Muscle of leg (tissue), 16 donors: Measurements from ENCODE around the gene SMOC2. TPM values are rescaled to one million over a fixed set of nuclear protein-coding genes. Genes with fewer than 3 reads are reported as not detected.

Experiments
- DNase-seq: peaks from one replicate; pipeline ENCODE4 v3.0.0; 2013
- H3K27ac ChIP-seq: one replicate; pipeline ENCODE4 v1.5.1; 2013; ENCODE audit warnings: mild to moderate bottlenecking, low read length, control low read depth
- H3K27me3 ChIP-seq: one replicate; pipeline ENCODE4 v1.6.1; 2013; ENCODE audit warnings: low read length; ENCODE audit not compliant: control insufficient read depth, insufficient read depth
- H3K36me3 ChIP-seq: one replicate; pipeline ENCODE4 v1.6.1; 2013; ENCODE audit warnings: low read length; ENCODE audit not compliant: control insufficient read depth, insufficient read depth
- H3K4me1 ChIP-seq: one replicate; pipeline ENCODE4 v1.6.1; 2013; ENCODE audit warnings: low read length; ENCODE audit not compliant: control insufficient read depth, insufficient read depth
- H3K4me3 ChIP-seq: one replicate; pipeline ENCODE4 v1.5.1; 2013; ENCODE audit warnings: low read length, control low read depth
- H3K9me3 ChIP-seq: replicated peaks from 2 replicates; pipeline ENCODE4 v1.6.1; 2013; ENCODE audit warnings: low read depth, low read length; ENCODE audit not compliant: control insufficient read depth
- WGBS: methylation state at CpG from one replicate; pipeline ENCODE4 v1.1.5; 2013; ENCODE audit warnings: missing lambda C conversion rate; ENCODE audit not compliant: insufficient coverage; 5-methylcytosine and 5-hydroxymethylcytosine counted together
- long read RNA-seq, 11 donors: transcript quantifications; one replicate each; lab custom pipeline, GENCODE V29; 2026
- polyA plus RNA-seq, 8 donors: library from polyadenylated mRNA; unstranded; fragments of 120-200 nt; gene quantifications; one replicate each; pipeline versions ENCODE4 v1.2.1 to v1.2.3, GENCODE V29; 2013; ENCODE audit warnings: inconsistent platforms in 1 of 8, low replicate concordance in 1 of 8; ENCODE audit not compliant: insufficient read length in 8 of 8, insufficient read depth in 1 of 8
- total RNA-seq: library from RNA; stranded (reverse); fragments of 120-200 nt; gene quantifications from one replicate; pipeline ENCODE4 v1.2.4, GENCODE V29; 2013

Gene SMOC2
- total RNA-seq, result 65.4 TPM
- 100 to 1,000 TPM in 2 of 8 donors, 10 to 100 TPM in 6; 58.0 to 109 (median 80.2) TPM for polyA plus RNA-seq
- long read RNA-seq, donor 1, partial matches to known transcripts, result 0 of 2 reads
- long read RNA-seq, donor 1, other reads (novel, unspliced or antisense), result 0 of 2 reads
- long read RNA-seq, donor 2, result 0 reads
- long read RNA-seq, donor 3, transcript SMOC2-202 (13 exons, 3,117 nt), result major isoform, 10 of 10 reads
- long read RNA-seq, donor 3, partial matches to known transcripts, result 0 of 10 reads
- long read RNA-seq, donor 3, other reads (novel, unspliced or antisense), result 0 of 10 reads
- long read RNA-seq, donor 4, partial matches to known transcripts, result 15 of 19 reads
- long read RNA-seq, donor 4, other reads (novel, unspliced or antisense), result 0 of 19 reads
- long read RNA-seq, donor 5, transcript SMOC2-202 (13 exons, 3,117 nt), result major isoform, 39 of 76 reads
- long read RNA-seq, donor 5, transcript SMOC2-201 (13 exons, 3,150 nt), result minor isoform, 6 of 76 reads
- long read RNA-seq, donor 5, partial matches to known transcripts, result 31 of 76 reads
- long read RNA-seq, donor 5, other reads (novel, unspliced or antisense), result 0 of 76 reads
- long read RNA-seq, donor 6, transcript SMOC2-202 (13 exons, 3,117 nt), result major isoform, 15 of 21 reads
- long read RNA-seq, donor 6, partial matches to known transcripts, result 5 of 21 reads
- long read RNA-seq, donor 6, other reads (novel, unspliced or antisense), result 0 of 21 reads
- long read RNA-seq, donor 7, transcript SMOC2-202 (13 exons, 3,117 nt), result major isoform, 8 of 14 reads
- long read RNA-seq, donor 7, partial matches to known transcripts, result 6 of 14 reads
- long read RNA-seq, donor 7, other reads (novel, unspliced or antisense), result 0 of 14 reads
- long read RNA-seq, donor 8, partial matches to known transcripts, result 0 of 5 reads
- long read RNA-seq, donor 8, other reads (novel, unspliced or antisense), result 0 of 5 reads
- long read RNA-seq, donor 9, transcript SMOC2-202 (13 exons, 3,117 nt), result major isoform, 5 of 5 reads
- long read RNA-seq, donor 9, partial matches to known transcripts, result 0 of 5 reads
- long read RNA-seq, donor 9, other reads (novel, unspliced or antisense), result 0 of 5 reads
- long read RNA-seq, donor 10, transcript SMOC2-202 (13 exons, 3,117 nt), result major isoform, 11 of 22 reads
- long read RNA-seq, donor 10, partial matches to known transcripts, result 8 of 22 reads
- long read RNA-seq, donor 10, other reads (novel, unspliced or antisense), result 0 of 22 reads
- long read RNA-seq, donor 11, transcript SMOC2-202 (13 exons, 3,117 nt), result major isoform, 14 of 37 reads
- long read RNA-seq, donor 11, partial matches to known transcripts, result 21 of 37 reads
- long read RNA-seq, donor 11, other reads (novel, unspliced or antisense), result 0 of 37 reads

- Histone ChIP-seq H3K27me3 (peaks cover 46% of the 10 kb centered on the region), H3K9me3 (no peaks in the 10 kb centered on the region), H3K36me3 (no peaks in the 10 kb centered on the region), H3K4me3 (peak within 1 kb of the TSS; percentile 52), H3K4me1 (peaks cover 25% of the 10 kb centered on the region), H3K27ac (peak within 1 kb of the TSS; percentile 82)
- peak; percentile 78 for DNase-seq
- 1% methylated on average over 72 of the region's 81 CpGs for WGBS
Measured at GRCh38 chr6:168440520-168441433, at the start of gene SMOC2. Gene SMOC2, plus strand, starts transcription at chr6:168441184. Its CDS starts 187 bp downstream, at chr6:168441371.

- DNase-seq, result no peak
- Histone ChIP-seq H3K9me3 (no peaks in the 10 kb centered on the region), H3K4me1 (peaks cover 26% of the 10 kb centered on the region), H3K27ac (no peak overlapping the region), H3K36me3 (no peaks in the 10 kb centered on the region), H3K4me3 (no peak overlapping the region), H3K27me3 (peaks cover 7% of the 10 kb centered on the region)
- 86% methylated on average over 20 of the region's 23 CpGs for WGBS
Measured at GRCh38 chr6:168393126-168393870, 47.7 kb upstream of the SMOC2 start.

GRCh38 chr6:168394606-168395005 is 46.4 kb upstream of the SMOC2 start:
- Histone ChIP-seq H3K27me3 (peaks cover 7% of the 10 kb centered on the region), H3K27ac (no peak overlapping the region), H3K4me3 (no peak overlapping the region), H3K9me3 (no peaks in the 10 kb centered on the region), H3K36me3 (no peaks in the 10 kb centered on the region), H3K4me1 (peaks cover 15% of the 10 kb centered on the region)
- no peak for DNase-seq
- 46% methylated on average over 12 of the region's 12 CpGs for WGBS

DNA sequence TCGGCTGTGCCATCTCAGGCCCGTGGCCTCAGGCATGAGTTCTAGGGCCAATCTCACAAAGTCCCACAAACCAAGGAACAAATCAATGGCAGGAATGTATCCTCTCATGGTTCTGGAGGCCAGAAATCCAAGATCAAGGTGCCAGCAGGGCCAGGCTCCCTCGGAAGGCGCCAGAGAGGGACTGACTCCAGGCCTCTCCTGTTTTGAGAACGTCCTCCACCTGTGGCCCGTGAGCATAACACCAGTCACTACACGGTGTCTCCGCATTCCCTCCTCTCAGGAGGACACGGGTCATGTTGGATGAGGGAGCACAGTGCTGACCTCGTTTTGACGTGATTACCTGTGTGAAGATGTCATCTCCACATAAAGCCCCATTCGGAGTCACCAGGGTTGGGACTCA is 45.0 kb upstream of the SMOC2 start:
- Histone ChIP-seq H3K27me3 (peaks cover 3% of the 10 kb centered on the region), H3K27ac (no peak overlapping the region), H3K4me1 (peaks cover 19% of the 10 kb centered on the region), H3K9me3 (no peaks in the 10 kb centered on the region), H3K4me3 (no peak overlapping the region), H3K36me3 (no peaks in the 10 kb centered on the region)
- DNase-seq, result no peak
- WGBS, result 90% methylated on average over 8 of the region's 12 CpGs

DNA sequence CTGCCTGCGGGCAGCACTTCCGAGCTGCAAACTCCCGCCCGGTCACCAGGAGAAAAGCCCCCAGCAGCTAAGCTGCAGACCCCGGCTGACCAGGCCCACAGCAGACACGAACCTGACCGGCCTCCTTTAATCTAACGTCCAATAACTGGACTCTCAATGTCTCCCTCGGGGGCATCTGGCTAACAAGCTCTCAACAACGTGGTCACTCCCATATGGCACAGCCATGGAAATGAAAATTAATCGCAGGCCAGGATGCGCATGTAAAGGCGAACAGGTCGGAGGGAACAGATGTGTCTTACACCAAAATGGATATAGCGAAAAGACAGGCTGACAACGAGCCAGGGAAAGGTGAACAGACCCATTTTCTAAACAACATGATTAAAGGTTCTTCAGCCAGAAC is 44.4 kb upstream of the SMOC2 start:
- Histone ChIP-seq H3K9me3 (no peaks in the 10 kb centered on the region), H3K4me1 (peaks cover 19% of the 10 kb centered on the region), H3K4me3 (no peak overlapping the region), H3K27ac (no peak overlapping the region), H3K36me3 (no peaks in the 10 kb centered on the region), H3K27me3 (peaks cover 2% of the 10 kb centered on the region)
- no peak for DNase-seq
- WGBS, result 59% methylated on average over 14 of the region's 16 CpGs

GRCh38 chr6:168397012-168397411 is 44.0 kb upstream of the SMOC2 start:
- peak; percentile 45 for DNase-seq
- H3K27ac ChIP-seq, result no peak overlapping the region
- 49% methylated on average over 10 of the region's 10 CpGs for WGBS
- H3K4me1 ChIP-seq, result peaks cover 19% of the 10 kb centered on the region
- H3K9me3 ChIP-seq, result no peaks in the 10 kb centered on the region
- H3K4me3 ChIP-seq, result no peak overlapping the region
- peaks cover 2% of the 10 kb centered on the region for H3K27me3 ChIP-seq
- H3K36me3 ChIP-seq, result no peaks in the 10 kb centered on the region

- Histone ChIP-seq H3K36me3 (no peaks in the 10 kb centered on the region), H3K4me3 (no peak overlapping the region), H3K27ac (peak overlapping the region; percentile 29), H3K27me3 (peaks cover 2% of the 10 kb centered on the region), H3K4me1 (peaks cover 8% of the 10 kb centered on the region), H3K9me3 (no peaks in the 10 kb centered on the region)
- peak; percentile 93 for DNase-seq
- WGBS, result 28% methylated on average over 2 of the region's 2 CpGs
Measured at GRCh38 chr6:168400037-168400436, 40.9 kb upstream of the SMOC2 start.

DNA sequence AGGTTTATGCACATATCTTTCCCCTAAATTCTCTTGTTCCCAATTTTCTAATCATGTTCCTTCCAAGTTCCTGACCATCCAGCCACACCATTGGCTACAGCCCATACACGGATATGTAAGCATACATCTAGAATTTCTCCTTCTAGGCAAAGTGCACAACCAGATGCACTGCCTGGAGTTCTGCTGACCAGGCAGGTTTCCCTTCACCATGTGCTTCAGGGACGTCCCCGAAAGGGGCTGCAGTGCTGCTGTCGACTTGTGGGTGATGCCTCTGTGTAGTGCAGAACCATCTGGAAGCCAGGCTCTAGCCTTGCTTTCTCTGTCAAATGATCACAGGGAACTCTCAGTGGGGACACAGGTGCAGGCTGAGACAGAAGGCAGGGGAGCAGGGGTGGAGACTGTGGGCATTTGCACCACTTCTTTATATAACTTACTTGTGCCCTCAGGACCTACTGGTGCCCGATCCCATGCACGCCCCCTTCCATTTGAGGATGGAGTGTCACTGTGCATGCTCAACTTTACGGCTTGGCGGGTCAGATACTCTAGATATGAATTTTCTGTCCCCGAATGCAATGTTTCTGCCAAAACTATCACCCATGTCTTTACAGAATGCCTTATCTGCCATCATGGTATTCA is 37.5 kb upstream of the SMOC2 start:
- Histone ChIP-seq H3K4me1 (peaks cover 3% of the 10 kb centered on the region), H3K9me3 (no peaks in the 10 kb centered on the region), H3K27me3 (peaks cover 2% of the 10 kb centered on the region), H3K4me3 (no peak overlapping the region), H3K36me3 (no peaks in the 10 kb centered on the region), H3K27ac (no peak overlapping the region)
- 80% methylated on average over 8 of the region's 9 CpGs for WGBS
- no peak for DNase-seq
